Thoracic aorta (tissue), 2 donors: ENCODE data around the gene APBA3. TPM values are rescaled to one million over a fixed set of nuclear protein-coding genes. Genes with fewer than 3 reads are reported as not detected.

Experiments
- ATAC-seq: fragments of 150-250 bp; one replicate; pipeline ENCODE4 v1.8.0; 2017; ENCODE audit warnings: low read depth; ENCODE audit not compliant: insufficient number of reproducible peaks, low FRiP score
- DNase-seq: peaks from one replicate; pipeline ENCODE4 v3.0.0-alpha.2; 2020; ENCODE audit warnings: low spot score
- H3K27ac ChIP-seq, 2 donors: fragments of 200-600 bp; sonication (generic); 1 replicate in 1 of 2; 2 replicates in 1 of 2; pipeline ENCODE4 v1.5.1; 2016; ENCODE audit warnings: mild to moderate bottlenecking in 2 of 2, moderate library complexity in 2 of 2
- H3K27me3 ChIP-seq: fragments of 200-600 bp; sonication (generic); replicated peaks from 2 replicates; pipeline ENCODE4 v1.6.0; 2016; ENCODE audit warnings: mild to moderate bottlenecking; ENCODE audit not compliant: insufficient read depth
- H3K36me3 ChIP-seq: fragments of 200-600 bp; sonication (generic); one replicate; pipeline ENCODE4 v1.5.1; 2016
- H3K4me1 ChIP-seq, 2 donors: fragments of 200-600 bp; sonication (generic); 1 replicate in 1 of 2; 2 replicates in 1 of 2; pipeline versions ENCODE4 v1.5.1 to v1.6.0; 2016; ENCODE audit warnings: low read depth in 2 of 2, mild to moderate bottlenecking in 1 of 2; ENCODE audit not compliant: control insufficient read depth in 1 of 2
- H3K4me3 ChIP-seq: fragments of 200-600 bp; sonication (generic); 2 replicates; pipeline ENCODE4 v1.5.1; 2016; ENCODE audit warnings: mild to moderate bottlenecking
- H3K9me3 ChIP-seq: fragments of 200-600 bp; sonication (generic); 2 replicates; pipeline ENCODE4 v1.5.1; 2016
- total RNA-seq, 2 donors: library from RNA; depleted of rRNA; stranded (reverse); fragments of >200 nt; gene quantifications; one replicate each; pipeline versions ENCODE4 v1.1.0 to v1.2.3, GENCODE V29; 2016
- TF ChIP-seq, protein P1 (sequence below): fragments of 200-600 bp; sonication (generic); IDR thresholded peaks from one replicate; pipeline ENCODE4 v1.5.1; 2019; ENCODE audit warnings: antibody characterized with exemption

The APBA3 gene
- total RNA-seq, 2 donors from 2014 or later = 17.4 to 26.8 TPM

GRCh38 chr19:3793799-3794198, 32.3 kb upstream of the APBA3 start:
- Histone ChIP-seq H3K4me3 (no peak overlapping the region), H3K27me3 (no peaks in the 10 kb centered on the region), H3K27ac (no peak overlapping the region), H3K9me3 (peaks cover 9% of the 10 kb centered on the region), H3K36me3 (no peaks in the 10 kb centered on the region), H3K4me1 (no peaks in the 10 kb centered on the region)
- ATAC-seq = no peak
- no peak for DNase-seq
- TF ChIP-seq, protein P1, sequence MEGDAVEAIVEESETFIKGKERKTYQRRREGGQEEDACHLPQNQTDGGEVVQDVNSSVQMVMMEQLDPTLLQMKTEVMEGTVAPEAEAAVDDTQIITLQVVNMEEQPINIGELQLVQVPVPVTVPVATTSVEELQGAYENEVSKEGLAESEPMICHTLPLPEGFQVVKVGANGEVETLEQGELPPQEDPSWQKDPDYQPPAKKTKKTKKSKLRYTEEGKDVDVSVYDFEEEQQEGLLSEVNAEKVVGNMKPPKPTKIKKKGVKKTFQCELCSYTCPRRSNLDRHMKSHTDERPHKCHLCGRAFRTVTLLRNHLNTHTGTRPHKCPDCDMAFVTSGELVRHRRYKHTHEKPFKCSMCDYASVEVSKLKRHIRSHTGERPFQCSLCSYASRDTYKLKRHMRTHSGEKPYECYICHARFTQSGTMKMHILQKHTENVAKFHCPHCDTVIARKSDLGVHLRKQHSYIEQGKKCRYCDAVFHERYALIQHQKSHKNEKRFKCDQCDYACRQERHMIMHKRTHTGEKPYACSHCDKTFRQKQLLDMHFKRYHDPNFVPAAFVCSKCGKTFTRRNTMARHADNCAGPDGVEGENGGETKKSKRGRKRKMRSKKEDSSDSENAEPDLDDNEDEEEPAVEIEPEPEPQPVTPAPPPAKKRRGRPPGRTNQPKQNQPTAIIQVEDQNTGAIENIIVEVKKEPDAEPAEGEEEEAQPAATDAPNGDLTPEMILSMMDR = no peak

DNA sequence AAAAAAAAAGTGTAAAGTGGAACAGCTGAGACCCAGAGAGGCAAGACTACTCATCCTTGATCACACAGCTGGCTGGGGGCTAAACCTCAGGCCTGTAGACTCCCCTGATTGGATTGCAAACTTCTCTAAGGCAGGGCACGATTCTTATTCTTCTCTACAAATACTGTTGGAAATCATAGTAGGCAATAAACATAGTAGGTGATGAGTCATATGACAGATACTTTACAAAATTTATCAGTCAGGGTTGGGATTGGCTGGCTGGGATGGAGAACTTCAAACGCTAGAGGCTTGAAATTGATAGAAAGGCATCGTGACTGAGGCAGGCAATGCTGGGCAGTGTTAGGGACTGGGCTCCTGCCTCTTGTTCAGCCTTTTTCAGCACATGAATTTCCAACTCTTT, 30.6 kb upstream of the APBA3 start:
- H3K9me3 ChIP-seq = peaks cover 9% of the 10 kb centered on the region
- no peaks in the 10 kb centered on the region for H3K36me3 ChIP-seq
- no peaks in the 10 kb centered on the region for H3K4me1 ChIP-seq
- TF ChIP-seq, protein P1 = no peak
- H3K4me3 ChIP-seq = no peak overlapping the region
- no peak for ATAC-seq
- H3K27me3 ChIP-seq = no peaks in the 10 kb centered on the region
- no peak for DNase-seq
- no peak overlapping the region for H3K27ac ChIP-seq

- H3K27ac ChIP-seq = no peak overlapping the region
- no peaks in the 10 kb centered on the region for H3K4me1 ChIP-seq
- ATAC-seq = no peak
- no peak overlapping the region for H3K4me3 ChIP-seq
- DNase-seq = no peak
- H3K36me3 ChIP-seq = no peaks in the 10 kb centered on the region
- H3K9me3 ChIP-seq = peaks cover 4% of the 10 kb centered on the region
- H3K27me3 ChIP-seq = no peaks in the 10 kb centered on the region
- TF ChIP-seq, protein P1 = no peak
Observed at GRCh38 chr19:3790941-3791340, 29.4 kb upstream of the APBA3 start.

GRCh38 chr19:3790209-3790734, 28.8 kb upstream of the APBA3 start:
- ATAC-seq = no peak
- Histone ChIP-seq H3K9me3 (peaks cover 4% of the 10 kb centered on the region), H3K4me1 (no peaks in the 10 kb centered on the region), H3K36me3 (no peaks in the 10 kb centered on the region), H3K27me3 (no peaks in the 10 kb centered on the region), H3K27ac (no peak overlapping the region), H3K4me3 (no peak overlapping the region)
- no peak for DNase-seq
- TF ChIP-seq, protein P1 = no peak

GRCh38 chr19:3788996-3789778, 27.7 kb upstream of the APBA3 start:
- Histone ChIP-seq H3K9me3 (peaks cover 4% of the 10 kb centered on the region), H3K4me1 (no peaks in the 10 kb centered on the region), H3K27me3 (no peaks in the 10 kb centered on the region), H3K4me3 (no peak overlapping the region), H3K27ac (no peak overlapping the region), H3K36me3 (no peaks in the 10 kb centered on the region)
- no peak for DNase-seq
- ATAC-seq = no peak
- TF ChIP-seq, protein P1 = no peak
